ENCODE data around the gene NINJ1.
A peak's percentile ranks its signal among the peaks of the same experiment; 100 is the strongest.

Gene NINJ1, protein sequence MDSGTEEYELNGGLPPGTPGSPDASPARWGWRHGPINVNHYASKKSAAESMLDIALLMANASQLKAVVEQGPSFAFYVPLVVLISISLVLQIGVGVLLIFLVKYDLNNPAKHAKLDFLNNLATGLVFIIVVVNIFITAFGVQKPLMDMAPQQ

DNA sequence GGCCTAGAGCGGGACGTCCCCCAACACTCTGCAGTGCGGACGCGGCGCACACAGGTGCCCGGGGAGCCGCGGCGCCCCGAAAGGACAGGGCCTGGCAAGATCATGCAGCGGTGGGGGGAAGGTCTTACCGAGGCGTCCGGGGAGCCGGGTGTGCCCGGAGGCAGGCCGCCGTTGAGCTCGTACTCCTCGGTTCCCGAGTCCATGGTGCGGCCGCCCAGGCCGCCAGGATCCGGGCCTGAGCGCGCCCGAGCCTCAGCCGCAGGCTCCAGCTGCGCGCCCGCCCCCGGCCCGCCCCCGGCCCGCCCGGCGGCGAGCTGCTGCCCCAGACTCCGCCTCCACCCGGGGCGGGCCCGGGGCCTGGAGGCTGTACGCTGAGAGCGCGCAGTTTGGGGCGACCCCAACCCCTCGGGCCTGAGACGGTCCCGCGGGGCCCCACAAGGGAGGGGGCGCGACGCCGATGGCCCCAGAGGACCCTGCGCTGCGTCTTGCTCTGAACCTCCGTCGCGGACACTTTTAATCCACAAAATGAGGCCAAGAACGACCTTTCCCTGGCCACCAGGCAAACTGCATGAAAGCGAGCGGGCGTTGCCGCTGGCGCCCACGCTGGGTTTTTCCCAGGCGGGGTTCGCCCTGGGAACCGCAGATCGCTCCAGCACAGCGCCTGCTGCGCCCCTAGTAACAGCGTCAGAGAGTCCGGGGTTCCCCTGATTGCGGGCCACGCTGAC, at the start of gene NINJ1:
NINJ1 (minus strand) TSS at position 237 of the 725 bp plus-strand sequence; CDS start at position 203, 34 bp downstream.
- peak; percentile 89 for DNase-seq

DNA sequence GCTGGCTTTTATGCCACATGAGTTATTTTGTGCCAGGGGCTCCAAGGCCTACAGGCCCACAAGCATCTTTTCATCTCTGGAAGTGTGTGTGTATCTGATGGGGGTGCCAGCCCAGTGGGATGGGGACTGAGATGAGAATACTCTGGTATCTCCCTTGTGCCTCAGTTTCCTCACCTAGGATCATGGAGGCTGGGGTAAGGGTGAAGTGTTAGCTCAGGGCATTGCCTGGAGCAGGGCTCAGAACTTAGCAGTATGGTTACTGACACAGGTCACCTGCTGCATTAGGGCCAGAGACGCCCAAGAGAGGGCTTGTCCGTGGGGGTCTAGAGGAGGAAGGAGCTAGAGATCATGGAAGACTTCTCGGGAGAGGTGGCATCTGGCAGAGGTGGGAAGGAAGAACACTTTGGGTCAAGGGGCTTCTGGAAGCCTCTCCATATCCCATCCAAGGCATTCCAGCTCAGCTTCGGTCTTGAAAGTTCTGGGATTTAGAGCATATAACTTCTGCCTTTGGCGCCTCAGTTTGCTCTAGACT, 49.1 kb upstream of the NINJ1 start:
- no peak for DNase-seq

DNA sequence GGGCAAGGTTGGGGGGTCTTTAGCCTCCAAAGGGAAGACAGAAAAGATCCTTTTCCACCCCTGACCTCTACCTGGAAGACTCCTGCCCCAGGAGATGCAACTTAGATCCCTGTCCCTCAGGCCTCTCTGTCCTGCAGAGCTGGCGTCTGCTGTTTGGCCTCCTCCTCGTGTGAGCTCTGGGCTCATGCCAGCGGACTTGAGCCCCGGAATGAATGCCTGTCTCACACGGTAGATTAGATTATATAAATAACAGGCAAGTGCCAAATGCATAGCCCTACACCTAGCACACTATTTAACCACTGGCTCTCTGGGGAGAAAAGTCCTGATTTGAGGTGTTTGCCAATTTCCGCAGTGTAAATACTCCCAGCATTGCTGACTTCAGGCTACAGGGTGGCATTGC, 48.5 kb upstream of the NINJ1 start:
- DNase-seq = no peak

DNA sequence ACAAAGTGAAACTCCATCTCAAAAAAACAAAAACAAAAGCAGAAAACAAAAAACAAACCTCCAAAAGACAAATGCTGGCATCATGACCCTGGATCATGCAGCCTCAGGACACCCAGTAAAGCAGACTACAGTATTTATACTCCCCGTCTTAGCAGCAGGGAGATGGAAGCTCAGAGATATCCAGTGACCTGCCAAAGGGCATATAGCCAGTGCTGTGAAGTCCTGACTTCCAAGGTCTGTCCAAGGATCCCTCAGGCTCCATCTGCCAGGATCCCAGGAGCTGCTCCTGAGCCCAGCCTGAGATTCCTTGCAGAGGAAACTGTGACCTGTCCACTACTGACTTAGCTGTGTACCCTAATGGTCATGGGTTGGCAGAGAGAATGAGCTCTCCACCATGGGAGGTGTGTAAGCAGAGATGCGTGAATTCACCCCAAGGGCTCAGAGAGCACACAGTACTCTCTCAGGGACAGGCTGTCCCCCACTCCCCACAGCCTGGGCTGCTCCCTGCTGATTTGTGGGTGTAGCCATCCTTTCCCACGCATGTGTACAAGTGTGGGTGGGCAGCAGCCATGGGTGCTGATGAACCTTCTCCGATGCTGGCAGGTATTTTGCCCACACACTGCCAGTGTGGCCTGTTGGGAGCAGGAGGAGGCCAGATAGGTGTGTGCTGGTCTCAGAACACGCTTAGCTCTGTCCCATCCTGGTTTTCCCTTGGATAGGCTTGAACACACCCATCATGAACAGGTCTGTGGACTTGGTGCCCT, 47.8 kb upstream of the NINJ1 start:
- no peak for DNase-seq

DNA sequence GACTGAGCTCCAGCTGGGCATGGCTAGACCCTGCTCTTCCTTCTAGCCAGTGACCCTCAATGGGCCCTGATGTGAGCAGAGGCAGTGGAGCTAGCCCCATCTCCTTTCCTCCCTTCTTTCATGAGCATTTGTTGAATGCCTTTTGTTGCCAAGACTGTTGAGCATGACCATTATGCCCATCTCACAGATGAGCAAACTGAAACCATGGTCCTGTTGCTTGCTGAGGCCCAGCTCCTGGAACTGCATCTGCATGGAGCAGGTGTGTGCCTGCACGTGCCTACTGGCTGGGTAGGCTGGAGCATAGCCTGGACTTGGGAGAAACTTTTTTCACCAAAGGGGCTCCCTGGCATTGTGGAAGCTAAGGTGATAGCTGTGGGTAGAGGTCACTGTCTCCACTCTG, 46.9 kb upstream of the NINJ1 start:
- no peak for DNase-seq

DNA sequence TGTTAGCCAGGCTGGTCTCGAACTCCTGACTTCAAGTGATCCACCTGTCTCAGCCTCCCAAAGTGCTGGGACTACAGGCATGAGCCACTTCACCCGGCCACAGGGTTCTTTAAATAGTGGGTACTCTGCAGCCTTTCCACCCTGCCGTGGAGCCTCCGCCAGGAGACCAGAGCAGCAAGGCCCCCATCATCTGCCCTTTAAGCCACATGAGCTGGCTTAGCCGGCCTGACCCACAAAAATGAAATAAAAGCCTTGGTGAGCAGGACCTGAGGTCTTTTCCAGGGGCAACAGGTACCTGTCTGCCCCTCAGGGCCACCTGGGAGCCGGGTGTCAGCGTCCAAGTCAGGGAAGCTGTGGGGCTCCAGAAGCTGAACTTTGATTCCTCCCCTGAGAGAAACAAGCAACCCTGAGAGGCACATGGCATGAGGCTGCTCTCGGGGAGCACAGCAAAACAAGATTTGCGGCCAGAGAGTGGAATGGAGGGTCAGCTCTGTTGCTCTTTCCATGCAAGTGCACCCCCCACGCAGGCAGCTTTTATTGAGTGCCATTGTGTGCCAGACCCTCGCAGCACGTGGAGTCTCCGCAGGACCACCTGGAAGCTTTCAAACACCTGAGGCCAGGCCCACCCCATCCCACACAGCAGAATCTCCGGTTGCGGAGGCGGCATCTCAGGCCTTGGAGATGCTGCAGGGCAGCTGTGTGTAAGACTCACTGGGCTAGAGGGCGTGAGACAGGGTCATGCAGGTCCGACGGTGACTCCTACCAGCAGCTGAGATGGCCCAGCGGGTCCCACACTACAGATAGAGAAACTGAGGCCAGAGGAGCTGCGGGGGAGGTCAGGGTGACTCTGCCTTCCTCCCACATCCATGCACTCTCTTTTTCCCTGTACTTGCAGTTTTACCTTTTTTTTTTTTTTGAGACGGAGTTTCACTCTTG, 45.1 kb upstream of the NINJ1 start:
- DNase-seq = no peak

DNA sequence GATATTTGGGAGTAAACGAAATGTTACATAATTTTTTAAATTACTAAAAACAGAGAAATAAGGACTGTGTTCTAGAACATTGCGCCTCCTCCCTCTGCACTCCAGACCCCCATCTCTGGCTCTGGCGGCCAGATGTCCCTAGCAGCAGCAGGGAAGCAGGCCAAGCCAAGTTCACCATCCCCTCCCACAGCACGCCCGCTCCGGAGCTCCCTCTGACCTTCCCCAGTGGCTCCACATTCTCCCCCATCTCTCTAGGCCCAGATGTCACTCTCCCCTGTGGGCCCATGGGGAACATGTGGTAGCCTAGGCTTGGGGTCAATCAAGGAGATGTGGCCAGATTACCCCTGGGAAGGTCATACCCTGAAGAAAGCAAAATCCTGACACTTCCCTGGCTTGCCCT, 43.6 kb upstream of the NINJ1 start:
- DNase-seq = no peak

DNA sequence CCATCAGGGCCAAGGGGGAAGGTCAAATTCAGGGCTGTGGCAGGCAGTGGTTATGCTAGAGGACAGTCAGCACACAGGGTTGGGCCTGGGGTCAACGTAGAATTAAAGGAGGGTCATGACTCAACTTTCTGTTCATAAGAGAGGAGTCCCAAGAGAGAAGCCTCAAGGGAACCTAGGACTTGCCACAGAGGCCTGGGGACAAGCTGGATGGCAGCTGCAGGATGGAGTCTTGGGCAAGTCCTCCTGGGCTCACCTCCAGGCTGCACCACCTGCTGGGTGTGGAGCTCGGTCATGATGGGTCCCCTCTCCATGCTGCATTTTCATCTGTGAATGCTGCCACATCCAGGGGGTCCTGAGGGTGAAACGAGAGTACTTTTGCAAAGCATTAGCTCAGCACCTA, 40.9 kb upstream of the NINJ1 start:
- DNase-seq = no peak

DNA sequence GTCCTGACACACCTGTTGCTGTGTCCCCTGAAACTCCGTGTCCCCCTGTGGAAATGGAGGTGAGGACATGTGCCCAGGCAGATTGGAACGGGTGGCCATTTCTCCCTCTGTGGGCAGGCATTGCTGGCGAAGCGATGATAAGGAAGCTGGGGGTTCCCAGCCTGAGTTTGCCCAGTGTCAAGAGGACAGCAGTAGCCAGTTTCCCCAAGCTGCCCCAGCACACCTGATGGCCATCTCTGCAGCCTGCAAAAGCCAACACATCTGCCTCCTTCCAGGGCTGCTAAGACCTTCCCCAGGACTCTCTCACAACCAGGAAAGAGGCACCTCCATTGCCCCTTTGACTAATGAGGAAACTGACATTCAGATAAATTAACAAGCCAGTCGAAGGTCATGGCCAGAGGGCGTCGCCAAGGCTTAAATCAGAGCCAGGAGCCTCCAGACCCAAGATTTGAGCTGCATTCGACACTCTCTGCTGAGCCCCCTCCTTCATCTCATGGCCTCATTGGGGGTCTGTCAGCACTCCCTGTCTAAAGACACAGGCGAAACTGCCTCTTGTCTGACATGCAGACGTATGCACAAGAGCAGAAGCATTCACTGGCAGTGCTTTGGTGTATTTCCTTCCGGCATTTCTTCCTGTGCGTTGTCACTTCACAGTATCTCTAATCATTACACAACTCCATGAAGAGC, 39.5 kb upstream of the NINJ1 start:
- no peak for DNase-seq

DNA sequence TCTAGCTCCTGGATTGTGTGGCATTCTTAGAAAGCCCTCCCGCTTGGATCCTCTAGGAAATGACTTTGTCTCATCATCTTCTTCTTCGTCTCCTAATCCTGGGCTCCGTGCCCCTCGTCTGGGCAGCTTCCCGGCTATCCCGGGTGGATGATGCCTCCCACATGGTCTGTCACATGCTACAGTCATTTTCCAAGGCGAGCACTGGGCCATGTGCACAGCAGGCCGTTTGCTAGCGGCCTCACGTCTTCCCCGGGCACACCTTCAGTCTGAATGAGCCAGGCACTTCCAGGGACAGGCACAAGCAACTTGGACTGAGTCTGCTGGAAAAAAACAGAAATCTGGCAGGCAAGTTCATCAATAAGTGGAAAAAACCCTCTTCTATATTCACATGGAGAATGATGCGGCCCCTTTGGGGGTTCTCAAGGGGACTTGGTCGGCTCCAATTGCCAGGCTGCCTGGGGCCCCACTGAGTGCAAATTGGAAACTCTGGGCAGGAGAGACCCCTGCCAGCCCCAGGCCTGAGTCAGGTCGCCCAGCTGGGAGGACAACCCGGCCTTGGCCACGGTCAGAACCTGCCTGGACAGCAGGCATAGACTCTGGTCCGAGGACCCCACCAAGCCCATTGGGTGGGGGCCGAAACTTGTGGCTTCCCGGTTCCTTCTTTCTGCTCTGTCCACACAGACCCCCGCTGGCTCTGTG, 38.8 kb upstream of the NINJ1 start:
- DNase-seq = no peak

DNA sequence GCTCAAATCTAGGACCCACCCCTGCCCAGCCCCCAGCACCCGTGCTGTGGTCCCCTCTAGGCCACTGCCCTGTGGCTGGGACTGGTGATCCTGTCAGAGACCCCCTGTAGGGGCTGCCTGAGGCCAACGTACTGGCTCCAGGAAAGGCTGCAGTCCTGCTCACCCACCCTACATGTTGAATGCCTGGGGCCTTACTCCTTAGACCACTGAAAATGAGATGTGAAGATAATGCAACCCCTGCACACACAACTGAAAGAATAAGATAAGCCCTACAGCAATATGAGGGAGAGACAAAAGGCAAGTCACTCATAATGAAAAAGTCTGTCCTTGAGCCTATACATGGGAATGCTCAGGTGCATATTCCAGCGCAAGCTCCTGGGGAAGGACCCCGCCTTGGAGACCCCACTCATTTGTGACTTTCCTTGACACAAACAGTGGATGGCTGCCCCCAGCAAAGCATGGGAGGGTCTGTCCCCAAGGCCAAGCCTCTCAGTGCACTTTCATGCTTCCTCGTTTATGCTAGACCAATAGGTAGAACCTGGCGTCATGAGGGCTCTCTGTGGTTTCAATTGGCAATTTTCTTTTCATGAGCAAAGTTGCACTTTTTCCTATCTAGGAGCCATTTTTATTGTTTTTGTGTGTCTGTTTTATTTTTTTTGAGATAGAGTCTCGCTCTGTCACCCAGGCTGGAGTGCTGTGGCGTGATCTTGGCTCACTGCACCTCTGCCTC, 37.4 kb upstream of the NINJ1 start:
- DNase-seq = no peak

DNA sequence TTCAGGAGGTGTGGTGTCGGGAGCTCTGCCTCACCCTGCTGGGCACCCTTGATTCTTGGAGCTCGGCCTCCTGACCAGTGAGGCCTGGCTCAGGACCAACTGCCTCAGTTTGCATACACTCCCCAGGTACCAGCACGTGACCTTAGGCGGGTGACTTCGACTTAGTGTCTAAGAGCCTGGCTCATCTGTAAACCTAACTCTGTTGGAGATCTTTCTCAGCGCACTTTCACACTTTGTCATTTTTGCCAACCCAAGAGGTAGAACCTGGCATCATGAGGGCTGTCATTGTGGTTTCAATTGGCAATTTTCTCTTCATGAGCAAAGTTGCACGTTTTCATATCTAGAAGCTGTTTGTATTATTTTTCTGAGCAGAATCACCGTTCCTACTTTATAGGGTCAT, 36.5 kb upstream of the NINJ1 start:
- no peak for DNase-seq

DNA sequence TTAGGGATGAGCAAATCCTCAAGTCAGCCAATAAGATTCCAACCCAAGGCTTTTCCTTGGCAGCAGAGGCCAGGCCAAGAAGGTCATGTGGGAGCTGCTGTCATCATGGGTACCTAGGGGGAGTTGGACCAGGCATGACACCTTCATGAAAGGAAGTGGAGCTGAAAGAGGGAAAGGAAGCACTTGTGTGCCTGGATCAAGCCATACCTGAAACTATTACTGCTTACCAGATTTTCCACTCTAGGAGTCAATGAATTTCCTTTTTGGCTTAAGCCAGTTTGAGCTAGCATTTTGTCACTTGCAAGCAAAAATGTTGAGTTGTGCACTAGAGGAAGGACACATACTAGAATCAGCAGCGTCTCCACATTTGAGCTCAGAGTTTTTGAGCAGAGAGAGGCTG, 35.4 kb upstream of the NINJ1 start:
- DNase-seq = no peak

DNA sequence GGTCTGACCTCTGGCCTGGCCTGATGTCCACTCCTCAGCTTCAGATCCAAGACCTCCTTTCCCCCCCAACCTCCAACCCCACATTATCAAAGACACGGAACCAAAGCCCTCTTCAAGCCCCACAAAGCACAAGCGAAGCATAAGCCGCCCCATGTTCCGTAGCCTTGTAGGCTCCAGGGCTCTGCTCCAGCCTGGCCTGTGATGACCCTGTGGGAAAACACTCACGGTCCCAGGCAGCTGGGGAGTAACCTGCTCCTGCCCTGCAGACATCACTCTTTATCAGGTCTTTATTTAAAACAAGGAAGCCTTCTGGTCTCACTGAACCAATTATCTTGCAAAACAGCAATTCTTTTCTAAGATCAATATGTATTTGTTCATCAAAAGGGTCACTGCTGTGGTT, 34.5 kb upstream of the NINJ1 start:
- no peak for DNase-seq

DNA sequence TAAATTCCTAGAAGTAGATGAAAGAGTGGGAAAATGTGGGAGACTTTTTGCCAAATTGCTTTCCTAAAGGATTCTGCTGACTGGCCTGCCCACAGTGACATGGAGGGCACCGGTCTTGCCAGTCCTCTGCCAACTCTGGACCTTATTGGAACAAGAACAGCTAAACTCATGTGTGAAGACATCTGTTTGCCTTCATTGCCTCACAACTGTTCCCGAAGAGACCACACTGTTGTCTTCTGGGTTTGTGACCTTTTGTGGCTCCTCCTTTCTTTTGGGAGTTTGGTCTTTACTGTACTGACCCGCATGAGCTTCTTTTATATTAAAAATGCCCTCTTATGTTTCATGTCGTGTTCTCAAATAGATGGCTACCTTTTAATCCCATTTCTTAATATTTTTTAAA, 33.8 kb upstream of the NINJ1 start:
- no peak for DNase-seq

DNA sequence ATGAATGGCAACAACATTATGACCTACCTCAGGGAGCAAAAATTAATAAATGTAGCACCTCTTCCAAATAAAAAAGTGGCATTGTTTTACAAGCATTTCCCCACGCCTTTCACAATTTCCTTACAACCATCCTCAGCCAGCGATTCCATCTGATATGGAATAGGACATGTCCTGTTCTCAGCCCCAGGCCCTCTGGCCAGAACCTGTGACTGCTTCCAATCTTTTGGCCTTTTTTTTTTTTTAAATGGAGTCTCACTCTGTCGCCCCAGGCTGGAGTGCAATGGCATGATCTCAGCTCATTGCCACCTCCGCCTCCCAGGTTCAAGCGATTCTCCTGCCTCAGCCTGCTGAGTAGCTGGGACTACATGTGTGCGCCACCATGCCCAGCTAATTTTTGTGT, 33.1 kb upstream of the NINJ1 start:
- no peak for DNase-seq

DNA sequence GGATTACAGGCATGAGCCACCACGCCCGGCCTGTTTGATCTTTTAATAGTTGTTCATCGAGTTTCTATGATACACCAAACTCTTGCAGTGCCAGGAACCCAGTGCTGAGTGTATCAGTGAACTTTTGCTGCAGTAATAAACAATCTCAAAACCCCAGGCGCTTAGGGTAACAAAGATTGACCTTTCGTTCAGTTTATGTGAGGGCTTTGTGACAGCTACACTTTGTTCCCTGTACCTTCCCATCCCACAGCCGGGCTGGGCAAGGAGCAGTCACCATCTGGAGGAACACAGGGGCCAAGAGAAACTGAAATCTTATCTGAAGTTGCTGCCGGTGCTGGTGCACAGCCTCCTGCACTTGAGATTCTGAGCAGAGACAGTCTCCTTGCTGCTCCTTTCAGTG, 32.6 kb upstream of the NINJ1 start:
- no peak for DNase-seq

DNA sequence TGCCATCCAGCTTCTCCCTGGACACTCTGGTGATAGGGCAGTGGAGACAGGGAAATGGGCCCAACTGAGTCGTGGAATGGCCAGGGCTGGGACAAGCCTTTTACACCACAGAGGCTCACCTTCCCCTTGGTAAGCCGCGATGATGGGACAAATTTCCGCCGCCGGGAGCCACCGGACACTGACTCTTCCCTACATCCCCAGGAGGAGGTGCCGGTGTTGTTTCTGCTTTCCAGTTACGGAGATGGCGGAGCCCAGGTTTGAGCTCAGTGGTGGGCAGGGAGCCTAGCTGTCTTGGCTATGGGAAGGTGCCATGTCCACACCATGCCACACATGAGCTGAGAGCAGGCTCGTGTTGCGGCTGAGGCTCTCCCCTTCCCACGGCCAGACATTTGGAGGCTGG, 30.0 kb upstream of the NINJ1 start:
- DNase-seq = no peak

DNA sequence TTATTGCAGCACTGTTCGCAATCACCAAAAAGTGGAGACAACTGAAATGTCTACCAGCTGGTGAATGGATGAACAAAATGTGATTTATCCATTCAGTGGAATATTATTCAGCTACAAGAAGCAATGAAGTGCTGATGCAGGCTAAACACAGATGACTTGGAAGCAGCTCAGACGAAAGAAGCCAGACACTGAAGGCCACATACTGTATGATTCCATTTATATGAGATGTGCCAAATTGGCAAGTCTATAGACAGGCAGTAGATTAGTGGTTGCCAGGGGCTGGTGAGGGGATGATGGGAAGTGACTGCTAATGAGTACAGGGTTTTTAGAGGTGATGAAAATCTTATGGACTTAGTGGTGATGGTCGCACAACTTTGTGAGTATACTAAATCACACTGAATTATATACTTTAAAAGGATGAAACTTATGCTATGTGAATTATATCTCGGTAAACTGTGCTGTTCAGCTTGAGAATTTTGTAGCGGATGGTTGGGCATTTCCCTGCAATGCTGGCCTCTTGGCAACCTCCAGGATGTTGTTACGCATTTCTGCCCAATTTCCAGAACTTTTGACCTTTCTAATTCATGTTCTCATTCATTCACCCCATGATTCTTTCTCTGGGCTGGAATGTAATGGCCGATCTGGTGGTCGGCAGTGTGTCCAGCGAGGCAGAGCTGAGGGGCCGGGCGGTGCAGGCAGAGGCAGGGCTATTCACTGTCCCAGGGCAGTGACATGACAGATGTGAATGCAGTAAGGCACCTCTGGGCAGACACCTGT, 27.9 kb upstream of the NINJ1 start:
- no peak for DNase-seq

All from stimulated activated naive CD4-positive, alpha-beta T cell treated with Interleukin-2 at 50 U/mL for 16 hours (primary cell).